Measurements from ENCODE around the gene UNC50.
"Not testable (repeated sequence)": the region's sequence is repeated elsewhere in the genome, so short reads cannot be mapped to it uniquely, and the experiment has no call there.

UNC50 gene

GRCh38 chr2:98586551-98587140, 21.7 kb upstream of the UNC50 start:
- H3K27ac Mint-ChIP-seq, result no peak overlapping the region
- DNase-seq (no peak), ATAC-seq (no peak)
- no peaks in the 10 kb centered on the region for H3K4me1 Mint-ChIP-seq
- H3K36me3 Mint-ChIP-seq (ENCODE audit: low read depth), result no peaks in the 10 kb centered on the region
- no peaks in the 10 kb centered on the region for H3K9me3 Mint-ChIP-seq
- no peak overlapping the region for H3K4me3 Mint-ChIP-seq
- no peaks in the 10 kb centered on the region for H3K27me3 Mint-ChIP-seq

DNA sequence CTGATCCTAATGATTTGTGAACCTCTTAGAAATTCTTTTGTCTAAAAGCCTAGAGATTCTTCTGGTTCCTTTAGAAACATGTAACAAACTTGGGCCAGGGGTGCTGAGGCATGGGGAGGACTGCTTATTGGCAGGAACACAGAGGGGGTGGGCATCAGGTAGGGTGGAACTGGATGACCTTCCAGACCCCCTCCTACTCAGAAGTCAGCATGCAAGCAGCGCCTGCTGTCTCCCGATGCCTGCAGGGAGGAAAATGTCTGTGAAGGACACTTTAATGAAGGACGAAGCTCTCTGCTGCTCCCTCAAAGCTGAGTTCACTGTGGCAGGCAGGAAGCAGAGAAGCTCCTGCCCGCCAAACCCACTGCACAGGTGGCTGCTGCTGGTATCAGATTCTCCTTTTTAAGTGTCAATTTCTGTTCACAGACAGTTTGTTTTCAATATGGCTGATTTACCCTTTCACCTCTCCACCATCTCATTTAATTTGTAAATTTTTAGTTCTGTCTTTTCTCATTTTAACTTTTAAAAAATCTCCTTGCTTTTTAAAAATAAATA, 19.4 kb upstream of the UNC50 start:
- Mint-ChIP-seq H3K27me3 (no peaks in the 10 kb centered on the region), H3K9me3 (peaks cover 4% of the 10 kb centered on the region), H3K4me1 (no peaks in the 10 kb centered on the region), H3K27ac (no peak overlapping the region), H3K36me3 (ENCODE audit: low read depth) (peaks cover 10% of the 10 kb centered on the region), H3K4me3 (no peak overlapping the region)
- DNase-seq (no peak), ATAC-seq (no peak)

DNA sequence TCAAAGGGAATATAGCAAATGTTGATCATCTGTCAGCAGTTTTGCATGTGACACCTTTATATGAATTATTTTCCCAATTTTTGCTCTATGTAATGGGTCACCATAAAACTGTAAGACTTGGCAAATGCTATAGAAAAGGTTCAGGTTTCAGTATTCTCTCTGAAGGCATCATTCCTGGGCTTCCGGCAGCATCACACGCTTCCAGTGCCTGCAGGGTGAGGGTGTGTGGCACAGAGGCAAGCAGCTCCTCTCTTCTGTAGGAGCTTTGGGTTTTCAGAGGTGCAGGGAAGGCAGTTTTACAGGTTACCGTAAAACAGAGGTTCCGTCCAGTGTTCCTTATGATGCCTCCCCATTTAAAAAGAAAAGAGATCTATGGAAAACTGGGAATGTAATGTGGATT, 18.9 kb upstream of the UNC50 start:
- no peak for DNase-seq
- Mint-ChIP-seq H3K9me3 (peaks cover 5% of the 10 kb centered on the region), H3K27me3 (no peaks in the 10 kb centered on the region), H3K4me1 (no peaks in the 10 kb centered on the region), H3K27ac (no peak overlapping the region), H3K36me3 (ENCODE audit: low read depth) (peaks cover 14% of the 10 kb centered on the region), H3K4me3 (no peak overlapping the region)
- no peak for ATAC-seq

DNA sequence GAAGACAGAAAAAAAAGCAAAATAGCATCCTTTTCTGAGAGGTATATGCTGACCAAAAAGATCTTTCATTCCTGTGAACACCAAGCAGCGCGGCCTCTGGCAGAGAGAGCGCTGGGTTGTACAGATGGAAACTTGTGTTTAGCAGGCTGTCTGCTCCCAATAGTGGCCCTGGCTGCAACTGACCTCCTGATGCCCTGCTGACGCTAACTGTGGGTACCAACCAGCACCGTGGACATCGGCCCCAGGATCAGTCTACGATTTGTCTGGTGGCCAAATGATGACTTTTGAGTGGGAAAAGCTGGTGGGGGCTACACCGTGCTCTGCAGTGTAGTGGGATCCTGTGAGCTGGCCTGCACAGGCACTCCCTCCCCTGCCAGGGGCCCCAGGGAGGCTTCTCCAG, 15.8 kb upstream of the UNC50 start:
- Mint-ChIP-seq H3K27ac (no peak overlapping the region), H3K4me3 (no peak overlapping the region), H3K9me3 (peaks cover 5% of the 10 kb centered on the region), H3K36me3 (ENCODE audit: low read depth) (peaks cover 30% of the 10 kb centered on the region), H3K4me1 (no peaks in the 10 kb centered on the region), H3K27me3 (no peaks in the 10 kb centered on the region)
- ATAC-seq, result no peak
- no peak for DNase-seq

GRCh38 chr2:98594665-98595064, 13.7 kb upstream of the UNC50 start:
- H3K9me3 Mint-ChIP-seq, H3K4me3 Mint-ChIP-seq, H3K4me1 Mint-ChIP-seq, H3K27me3 Mint-ChIP-seq, H3K27ac Mint-ChIP-seq, ATAC-seq, DNase-seq: not testable (repeated sequence)
- peaks cover 40% of the 10 kb centered on the region for H3K36me3 Mint-ChIP-seq (ENCODE audit: low read depth)

- Mint-ChIP-seq H3K9me3 (peaks cover 1% of the 10 kb centered on the region), H3K4me3 (no peak overlapping the region), H3K27ac (peak overlapping the region; percentile 28), H3K27me3 (no peaks in the 10 kb centered on the region), H3K4me1 (peaks cover 4% of the 10 kb centered on the region), H3K36me3 (ENCODE audit: low read depth) (peaks cover 53% of the 10 kb centered on the region)
- ATAC-seq (no peak), DNase-seq (no peak)
Observed at GRCh38 chr2:98598781-98599428, 9.5 kb upstream of the UNC50 start.

DNA sequence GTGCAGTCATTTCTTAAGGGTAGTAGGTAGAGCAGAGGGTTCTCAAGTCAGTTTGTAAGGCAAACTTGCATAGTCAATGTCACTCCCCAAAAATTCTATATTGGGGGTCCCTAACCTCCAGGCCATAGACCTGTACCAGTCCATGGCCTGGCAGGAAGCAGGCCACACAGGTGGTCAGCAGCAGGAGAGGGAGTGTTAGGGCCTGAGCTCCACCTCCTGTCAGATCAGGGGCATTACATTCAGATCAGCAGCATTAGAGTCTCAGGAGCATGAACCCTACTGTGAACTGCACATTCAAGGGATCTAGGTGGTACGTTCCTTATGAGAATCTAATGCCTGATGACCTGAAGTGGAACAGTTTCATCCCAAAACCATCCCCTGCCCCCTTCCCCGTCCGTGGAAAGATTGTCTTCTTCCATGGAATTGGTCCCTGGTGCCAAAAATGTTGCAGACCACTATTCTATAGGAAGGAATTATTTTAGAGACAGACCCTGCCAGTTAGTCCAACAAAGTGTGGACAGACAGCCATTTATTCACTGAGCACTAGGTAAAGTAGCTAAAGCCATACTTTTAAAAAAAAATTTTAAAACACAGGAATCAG, 6.8 kb upstream of the UNC50 start:
- Mint-ChIP-seq H3K4me3 (no peak overlapping the region), H3K27me3 (no peaks in the 10 kb centered on the region), H3K4me1 (peaks cover 27% of the 10 kb centered on the region), H3K9me3 (no peaks in the 10 kb centered on the region), H3K27ac (no peak overlapping the region), H3K36me3 (ENCODE audit: low read depth) (peaks cover 41% of the 10 kb centered on the region)
- no peak for DNase-seq
- peak; percentile 56 for ATAC-seq

- H3K4me1 Mint-ChIP-seq, result peaks cover 40% of the 10 kb centered on the region
- ATAC-seq, result no peak
- no peak for DNase-seq
- H3K9me3 Mint-ChIP-seq, result no peaks in the 10 kb centered on the region
- H3K27ac Mint-ChIP-seq, result peak overlapping the region; percentile 69
- no peak overlapping the region for H3K4me3 Mint-ChIP-seq
- peaks cover 25% of the 10 kb centered on the region for H3K36me3 Mint-ChIP-seq (ENCODE audit: low read depth)
- no peaks in the 10 kb centered on the region for H3K27me3 Mint-ChIP-seq
Observed at GRCh38 chr2:98604547-98604946, 3.8 kb upstream of the UNC50 start.

- no peak overlapping the region for H3K4me3 Mint-ChIP-seq
- peaks cover 45% of the 10 kb centered on the region for H3K4me1 Mint-ChIP-seq
- ATAC-seq (no peak), DNase-seq (no peak)
- no peaks in the 10 kb centered on the region for H3K9me3 Mint-ChIP-seq
- H3K27ac Mint-ChIP-seq, result peak overlapping the region; percentile 69
- peaks cover 23% of the 10 kb centered on the region for H3K36me3 Mint-ChIP-seq (ENCODE audit: low read depth)
- no peaks in the 10 kb centered on the region for H3K27me3 Mint-ChIP-seq
Observed at GRCh38 chr2:98605076-98605475, 3.3 kb upstream of the UNC50 start.

DNA sequence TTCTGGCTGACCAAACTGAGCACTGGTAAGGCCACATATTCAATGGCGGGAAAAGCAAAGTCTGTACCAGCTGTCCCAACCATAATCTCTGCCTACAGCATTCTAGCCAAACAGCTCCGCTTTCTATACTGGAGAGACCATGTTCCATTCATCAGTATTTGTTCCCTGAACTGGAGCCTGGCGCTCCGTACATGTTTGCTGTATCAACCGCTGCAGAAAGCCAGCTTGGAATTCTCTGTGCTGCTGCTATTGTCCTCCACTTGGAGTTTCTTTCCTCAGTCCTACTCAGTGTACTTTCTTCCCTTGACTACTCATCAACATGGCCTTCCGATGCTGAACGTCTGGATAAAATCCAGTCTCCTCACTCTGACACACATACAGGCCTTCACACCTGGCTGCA, 2.0 kb upstream of the UNC50 start:
- H3K9me3 Mint-ChIP-seq, result no peaks in the 10 kb centered on the region
- H3K27ac Mint-ChIP-seq, result peak overlapping the region; percentile 90
- ATAC-seq, result no peak
- DNase-seq, result no peak
- peak overlapping the region; percentile 96 for H3K4me3 Mint-ChIP-seq
- H3K27me3 Mint-ChIP-seq, result no peaks in the 10 kb centered on the region
- H3K36me3 Mint-ChIP-seq (ENCODE audit: low read depth), result peaks cover 23% of the 10 kb centered on the region
- H3K4me1 Mint-ChIP-seq, result peaks cover 58% of the 10 kb centered on the region

GRCh38 chr2:98607104-98607503, 1.3 kb upstream of the UNC50 start:
- H3K9me3 Mint-ChIP-seq, result no peaks in the 10 kb centered on the region
- DNase-seq, result no peak
- ATAC-seq, result no peak
- H3K27me3 Mint-ChIP-seq, result no peaks in the 10 kb centered on the region
- peak overlapping the region; percentile 90 for H3K27ac Mint-ChIP-seq
- peaks cover 63% of the 10 kb centered on the region for H3K4me1 Mint-ChIP-seq
- peak overlapping the region; percentile 96 for H3K4me3 Mint-ChIP-seq
- H3K36me3 Mint-ChIP-seq (ENCODE audit: low read depth), result peaks cover 22% of the 10 kb centered on the region

- Mint-ChIP-seq H3K36me3 (ENCODE audit: low read depth) (peaks cover 23% of the 10 kb centered on the region), H3K27ac (peak overlapping the region; percentile 90), H3K27me3 (no peaks in the 10 kb centered on the region), H3K4me1 (peaks cover 63% of the 10 kb centered on the region), H3K9me3 (no peaks in the 10 kb centered on the region), H3K4me3 (peak overlapping the region; percentile 96)
- ATAC-seq, result no peak
- no peak for DNase-seq
Observed at GRCh38 chr2:98607741-98608115, 661 bp upstream of the UNC50 start.

- Mint-ChIP-seq H3K9me3 (no peaks in the 10 kb centered on the region), H3K4me3 (peak overlapping the region; percentile 96), H3K27me3 (no peaks in the 10 kb centered on the region), H3K4me1 (peaks cover 70% of the 10 kb centered on the region), H3K36me3 (ENCODE audit: low read depth) (peaks cover 32% of the 10 kb centered on the region), H3K27ac (peak overlapping the region; percentile 90)
- DNase-seq (no peak), ATAC-seq (no peak)
Observed at GRCh38 chr2:98608962-98609604, 694 bp downstream of the UNC50 start.

DNA sequence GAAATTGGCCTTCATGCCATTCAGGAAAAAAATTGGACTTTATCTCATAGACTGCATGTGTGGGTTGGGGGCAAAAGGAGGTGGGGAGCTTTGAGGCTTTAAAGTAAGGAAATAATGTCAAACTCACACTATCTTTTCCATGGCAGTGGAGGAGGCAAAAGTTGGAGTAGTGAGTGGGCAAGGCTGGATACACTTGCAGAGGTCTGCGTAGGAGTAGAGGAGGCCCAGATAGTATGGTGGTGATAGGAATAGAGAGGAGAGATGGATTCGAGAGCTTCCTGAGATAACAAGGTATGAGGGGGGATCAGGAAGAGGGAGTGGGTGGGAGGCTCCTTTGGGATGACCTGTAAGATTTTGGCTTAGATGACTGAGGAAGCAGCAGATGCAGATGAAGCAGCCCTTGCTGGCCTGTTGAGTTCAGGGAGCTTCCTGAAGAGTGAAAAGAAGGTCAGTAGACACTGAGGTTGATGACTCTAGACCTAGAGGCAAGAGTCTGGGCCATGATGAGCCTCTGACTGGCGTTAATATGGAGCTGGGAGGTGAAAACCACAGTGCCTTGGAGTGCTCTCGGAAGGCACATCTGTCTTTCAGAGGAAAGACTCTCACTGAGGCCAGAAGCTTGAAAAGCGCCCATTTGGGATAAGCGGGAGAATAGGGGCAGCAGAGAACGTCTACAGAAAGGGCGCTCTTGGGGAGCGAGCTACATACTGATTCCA, 5.8 kb downstream of the UNC50 start:
- Mint-ChIP-seq H3K9me3 (no peaks in the 10 kb centered on the region), H3K27ac (no peak overlapping the region), H3K4me1 (peaks cover 43% of the 10 kb centered on the region), H3K27me3 (no peaks in the 10 kb centered on the region), H3K36me3 (ENCODE audit: low read depth) (peaks cover 59% of the 10 kb centered on the region), H3K4me3 (no peak overlapping the region)
- DNase-seq (no peak), ATAC-seq (no peak)
